Stimulated activated CD8-positive, alpha-beta memory T cell treated with anti-CD3 and anti-CD28 coated beads, Interleukin-12 subunit alpha, Interleukin-12 subunit beta, amount 100 ng/mL, for 1 hour (primary cell): ENCODE measurements around the gene MRPL38.

ENCODE experiments used
- DNase-seq: peaks from one replicate; pipeline ENCODE4 v3.0.0-alpha.2; 2020; ENCODE audit warnings: low read depth

The MRPL38 gene

GRCh38 chr17:75919611-75920010 lies 14.9 kb upstream of the MRPL38 start:
- no peak for DNase-seq

- DNase-seq = no peak
Observed at GRCh38 chr17:75917917-75918445, 13.3 kb upstream of the MRPL38 start.

GRCh38 chr17:75917141-75917916 lies 12.6 kb upstream of the MRPL38 start:
- no peak for DNase-seq

GRCh38 chr17:75915268-75915667 lies 10.6 kb upstream of the MRPL38 start:
- no peak for DNase-seq

GRCh38 chr17:75914643-75915267 lies 10.1 kb upstream of the MRPL38 start:
- DNase-seq = no peak

- DNase-seq = no peak
Observed at GRCh38 chr17:75913537-75914210, 9.0 kb upstream of the MRPL38 start.

- DNase-seq = no peak
Observed at GRCh38 chr17:75910699-75911098, 6.0 kb upstream of the MRPL38 start.

- DNase-seq = no peak
Observed at GRCh38 chr17:75909812-75910274, 5.2 kb upstream of the MRPL38 start.

- DNase-seq = no peak
Observed at GRCh38 chr17:75909051-75909811, 4.5 kb upstream of the MRPL38 start.

- DNase-seq = no peak
Observed at GRCh38 chr17:75908201-75908600, 3.5 kb upstream of the MRPL38 start.

- no peak for DNase-seq
Observed at GRCh38 chr17:75906143-75906884, 1.6 kb upstream of the MRPL38 start.

GRCh38 chr17:75902406-75902805 lies 2.3 kb downstream of the MRPL38 start:
- DNase-seq = no peak

- DNase-seq = no peak
Observed at GRCh38 chr17:75901727-75902126, 3.0 kb downstream of the MRPL38 start.

- DNase-seq = no peak
Observed at GRCh38 chr17:75900691-75901533, 3.8 kb downstream of the MRPL38 start.

GRCh38 chr17:75899767-75900468 lies 4.8 kb downstream of the MRPL38 start:
- no peak for DNase-seq

GRCh38 chr17:75899353-75899752 lies 5.3 kb downstream of the MRPL38 start:
- no peak for DNase-seq

GRCh38 chr17:75898791-75899190 lies 5.9 kb downstream of the MRPL38 start:
- no peak for DNase-seq

- no peak for DNase-seq
Observed at GRCh38 chr17:75898065-75898464, 6.6 kb downstream of the MRPL38 start.

GRCh38 chr17:75897160-75898019 lies 7.3 kb downstream of the MRPL38 start:
- DNase-seq = no peak
